H9 (cell line): Measurements from ENCODE around the gene ABCC12. TPM values are rescaled to one million over a fixed set of nuclear protein-coding genes. Genes with fewer than 3 reads are reported as not detected.

Experiments
- DNase-seq: peaks from one replicate; pipeline ENCODE4 v3.0.0-alpha.2; 2017
- H2AFZ ChIP-seq: one replicate; pipeline ENCODE4 v1.6.1; 2013; ENCODE audit warnings: mild to moderate bottlenecking, low read length, control low read depth, moderate library complexity
- H2AK5ac ChIP-seq: 2 replicates; pipeline ENCODE4 v1.6.1; 2013; ENCODE audit warnings: low read length, control low read depth, mixed read lengths; ENCODE audit not compliant: insufficient read length
- H2BK120ac ChIP-seq: one replicate; pipeline ENCODE4 v1.6.1; 2013; ENCODE audit warnings: low read depth, mild to moderate bottlenecking, low read length, control low read depth, inconsistent platforms; ENCODE audit not compliant: poor library complexity, severe bottlenecking
- H2BK12ac ChIP-seq: 2 replicates; pipeline ENCODE4 v1.6.1; 2013; ENCODE audit warnings: low read length, control low read depth, mixed read lengths, low read depth; ENCODE audit not compliant: insufficient read length
- H2BK15ac ChIP-seq: 2 replicates; pipeline ENCODE4 v1.6.1; 2013; ENCODE audit warnings: low read depth, low read length, control low read depth
- H2BK20ac ChIP-seq: one replicate; pipeline ENCODE4 v1.6.1; 2013; ENCODE audit warnings: low read depth, mild to moderate bottlenecking, low read length, control low read depth, inconsistent platforms; ENCODE audit not compliant: poor library complexity, severe bottlenecking
- H2BK5ac ChIP-seq: 2 replicates; pipeline ENCODE4 v1.6.1; 2013; ENCODE audit warnings: low read length, control low read depth, mixed read lengths; ENCODE audit not compliant: insufficient read length
- H3K14ac ChIP-seq: 2 replicates; pipeline ENCODE4 v1.6.1; 2013; ENCODE audit warnings: low read length, control low read depth; ENCODE audit not compliant: insufficient read depth
- H3K18ac ChIP-seq: 2 replicates; pipeline ENCODE4 v1.6.1; 2013; ENCODE audit warnings: low read depth, mild to moderate bottlenecking, mixed read lengths, low read length, control low read depth; ENCODE audit not compliant: insufficient read length
- H3K23ac ChIP-seq: 2 replicates; pipeline ENCODE4 v1.6.1; 2013; ENCODE audit warnings: low read length, control low read depth, mixed read lengths, low read depth; ENCODE audit not compliant: insufficient read length
- H3K23me2 ChIP-seq: 2 replicates; pipeline ENCODE4 v1.6.1; 2013; ENCODE audit warnings: low read depth, mild to moderate bottlenecking, mixed read lengths, low read length, control low read depth; ENCODE audit not compliant: insufficient read length, poor library complexity, severe bottlenecking
- H3K27ac ChIP-seq: 2 replicates; pipeline ENCODE4 v1.5.1; 2013; ENCODE audit warnings: low read length, control low read depth, mixed read lengths, low read depth; ENCODE audit not compliant: insufficient read length
- H3K27me3 ChIP-seq: 2 replicates; pipeline ENCODE4 v1.6.1; 2013; ENCODE audit warnings: low read length, control low read depth, inconsistent platforms; ENCODE audit not compliant: insufficient read depth
- H3K4ac ChIP-seq: 2 replicates; pipeline ENCODE4 v1.6.1; 2013; ENCODE audit warnings: low read depth, mild to moderate bottlenecking, control low read depth, inconsistent platforms, low read length, moderate library complexity
- H3K4me1 ChIP-seq: 2 replicates; pipeline ENCODE4 v1.6.1; 2013; ENCODE audit warnings: low read length, control low read depth, inconsistent platforms; ENCODE audit not compliant: insufficient read depth
- H3K4me2 ChIP-seq: 2 replicates; pipeline ENCODE4 v1.6.1; 2013; ENCODE audit warnings: low read length, control low read depth, mixed read lengths; ENCODE audit not compliant: insufficient read length, insufficient read depth
- H3K56ac ChIP-seq: 2 replicates; pipeline ENCODE4 v1.6.1; 2013; ENCODE audit warnings: low read depth, mild to moderate bottlenecking, mixed read lengths, low read length, control low read depth; ENCODE audit not compliant: insufficient read length
- H3K79me1 ChIP-seq: 2 replicates; pipeline ENCODE4 v1.6.1; 2013; ENCODE audit warnings: low read depth, mild to moderate bottlenecking, moderate library complexity, low read length, control low read depth, inconsistent platforms; ENCODE audit not compliant: insufficient read depth, poor library complexity, severe bottlenecking
- H3K79me2 ChIP-seq: 2 replicates; pipeline ENCODE4 v1.6.1; 2013; ENCODE audit warnings: low read length, control low read depth, inconsistent platforms; ENCODE audit not compliant: insufficient read depth
- H3K9ac ChIP-seq: 2 replicates; pipeline ENCODE4 v1.6.1; 2013; ENCODE audit warnings: low read length, control low read depth, mixed read lengths; ENCODE audit not compliant: insufficient read length; ENCODE audit errors: extremely low read depth
- H3K9me3 ChIP-seq: one replicate; pipeline ENCODE4 v1.6.1; 2013; ENCODE audit warnings: low read depth, low read length, inconsistent platforms; ENCODE audit not compliant: control insufficient read depth
- H3T11ph ChIP-seq: one replicate; pipeline ENCODE4 v1.6.1; 2013; ENCODE audit warnings: mild to moderate bottlenecking, low read length, control low read depth, inconsistent platforms
- H4K20me1 ChIP-seq: one replicate; pipeline ENCODE4 v1.6.1; 2013; ENCODE audit not compliant: control insufficient read depth, insufficient read length, insufficient read depth
- H4K5ac ChIP-seq: 2 replicates; pipeline ENCODE4 v1.6.1; 2013; ENCODE audit warnings: low read depth, mild to moderate bottlenecking, mixed read lengths, low read length, control low read depth; ENCODE audit not compliant: insufficient read length
- H4K8ac ChIP-seq: replicated peaks from 2 replicates; pipeline ENCODE4 v1.6.1; 2013; ENCODE audit warnings: low read length, control low read depth, mixed read lengths, low read depth; ENCODE audit not compliant: insufficient read length
- H4K91ac ChIP-seq: 2 replicates; pipeline ENCODE4 v1.6.1; 2013; ENCODE audit warnings: low read depth, mild to moderate bottlenecking, moderate library complexity, mixed read lengths, low read length, control low read depth; ENCODE audit not compliant: insufficient read length
- H3K27ac Mint-ChIP-seq, 3 experiments: 2 replicates in 2 of 3; 3 replicates in 1 of 3; pipeline ENCODE4 v1.8.0; 2020 to 2021; ENCODE audit warnings: mixed read lengths in 3 of 3, mild to moderate bottlenecking in 1 of 3, moderate library complexity in 1 of 3
- H3K27me3 Mint-ChIP-seq: 2 replicates; pipeline ENCODE4 v1.8.0; 2021; ENCODE audit warnings: low read depth, mild to moderate bottlenecking, moderate library complexity, mixed read lengths
- H3K36me3 Mint-ChIP-seq, 3 experiments: 2 replicates in 2 of 3; 3 replicates in 1 of 3; pipeline ENCODE4 v1.8.0; 2020 to 2021; ENCODE audit warnings: low read depth in 3 of 3, mixed read lengths in 3 of 3; ENCODE audit not compliant: insufficient read depth in 1 of 3
- H3K4me1 Mint-ChIP-seq, 2 experiments: 2 replicates each; pipeline ENCODE4 v1.8.0; 2020; ENCODE audit warnings: mixed read lengths in 2 of 2
- H3K4me3 Mint-ChIP-seq, 2 experiments: 2 replicates in 1 of 2; 3 replicates in 1 of 2; pipeline ENCODE4 v1.8.0; 2020 to 2021; ENCODE audit warnings: mild to moderate bottlenecking in 2 of 2, mixed read lengths in 2 of 2, moderate library complexity in 1 of 2
- H3K9me3 Mint-ChIP-seq, 2 experiments: 2 replicates in 1 of 2; 3 replicates in 1 of 2; pipeline ENCODE4 v1.8.0; 2020; ENCODE audit warnings: mild to moderate bottlenecking in 2 of 2, mixed read lengths in 2 of 2, moderate library complexity in 1 of 2
- CTCF ChIP-seq: fragments of 200-600 bp; sonication (generic); conservative IDR thresholded peaks from 3 replicates; pipeline ENCODE4 v1.8.0; 2021; ENCODE audit warnings: antibody characterized with exemption, mild to moderate bottlenecking
- WGBS: extraction: QIAGEN DNeasy Blood & Tissue Kit; methylation state at CpG from one replicate; pipeline ENCODE4 v1.1.7; 2013; ENCODE audit warnings: missing lambda C conversion rate, low lambda C conversion rate, mixed read lengths; ENCODE audit not compliant: insufficient read length; ENCODE audit errors: extremely low coverage; 5-methylcytosine and 5-hydroxymethylcytosine counted together
- total RNA-seq: library from RNA; stranded (reverse); gene quantifications from 2 replicates; pipeline ENCODE4 v1.2.1, GENCODE V29; 2021

ABCC12 gene
- total RNA-seq, 1 experiment from 2014 or later: 0.09 TPM

- Mint-ChIP-seq H3K27ac (no peak overlapping the region; a peak in 1 of 7 replicates), H3K4me3 (no peak overlapping the region), H3K9me3 (peaks cover 6 to 7% of the 10 kb centered on the region in 2 experiments), H3K27me3 (no peaks in the 10 kb centered on the region), H3K4me1 (peaks cover 4 to 5% of the 10 kb centered on the region in 2 experiments; a peak in 2 of 4 replicates), H3K36me3 (peaks cover 0 to 5% (median 0%) of the 10 kb centered on the region in 3 experiments; a peak in 1 of 7 replicates)
- Histone ChIP-seq H3K79me1 (no peaks in the 10 kb centered on the region), H3K79me2 (no peaks in the 10 kb centered on the region), H2BK12ac (no peak overlapping the region), H3T11ph (no peak overlapping the region), H2BK5ac (no peak overlapping the region), H4K20me1 (no peaks in the 10 kb centered on the region), H3K27ac (no peak overlapping the region), H3K27me3 (no peaks in the 10 kb centered on the region), H2BK120ac (no peak overlapping the region), H3K9ac (no peak overlapping the region), H3K23ac (no peak overlapping the region), H3K4me2 (no peak overlapping the region), H3K4me1 (no peaks in the 10 kb centered on the region), H2AFZ (no peak overlapping the region), H4K91ac (no peak overlapping the region), H3K4ac (no peak overlapping the region), H3K9me3 (no peaks in the 10 kb centered on the region), H4K5ac (no peak overlapping the region), H3K14ac (no peak overlapping the region), H3K18ac (no peak overlapping the region), H3K56ac (no peak overlapping the region), H2AK5ac (no peak overlapping the region), H4K8ac (no peak overlapping the region), H3K23me2 (no peaks in the 10 kb centered on the region), H2BK20ac (no peak overlapping the region), H2BK15ac (no peak overlapping the region)
- no CpG with 5 or more reads among the region's 4 CpGs for WGBS
- DNase-seq: no peak
- no peak for TF ChIP-seq CTCF
These were observed 9.1 kb downstream of the ABCC12 start for GRCh38 chr16:48146710-48147109.
